ENCODE measurements around the gene DFFB. TPM values are rescaled to one million over a fixed set of nuclear protein-coding genes. Genes with fewer than 3 reads are reported as not detected.

DFFB gene
- total RNA-seq, 1 donor from 2014 or later = 6.0 TPM

DNA sequence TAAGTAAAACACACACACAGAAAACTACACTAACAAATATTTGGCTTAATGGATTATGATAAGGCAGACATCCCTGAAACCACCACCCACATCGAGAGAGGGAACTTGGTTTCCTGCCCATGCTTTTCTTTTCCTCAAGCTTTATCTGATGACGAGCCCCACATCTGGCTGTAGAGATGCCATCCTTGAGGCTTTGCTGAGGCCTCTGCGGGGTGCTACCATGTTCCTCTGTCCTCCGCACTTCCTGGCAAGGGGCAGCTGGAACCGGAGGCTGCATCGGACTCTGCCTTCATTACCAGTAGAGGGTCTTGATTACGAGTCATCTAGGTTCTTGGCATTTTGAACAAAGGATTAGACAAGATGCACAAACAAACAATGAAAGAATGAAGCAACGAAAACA is 64.5 kb downstream of the DFFB start:
- Histone ChIP-seq H3K4me3 (ENCODE audit: low read depth, low read length) (no peak overlapping the region), H3K36me3 (ENCODE audit: control insufficient read depth, insufficient read depth, low read length) (no peaks in the 10 kb centered on the region), H3K27me3 (ENCODE audit: control insufficient read depth, insufficient read depth, low read length) (no peaks in the 10 kb centered on the region)
- TF ChIP-seq, protein P1, sequence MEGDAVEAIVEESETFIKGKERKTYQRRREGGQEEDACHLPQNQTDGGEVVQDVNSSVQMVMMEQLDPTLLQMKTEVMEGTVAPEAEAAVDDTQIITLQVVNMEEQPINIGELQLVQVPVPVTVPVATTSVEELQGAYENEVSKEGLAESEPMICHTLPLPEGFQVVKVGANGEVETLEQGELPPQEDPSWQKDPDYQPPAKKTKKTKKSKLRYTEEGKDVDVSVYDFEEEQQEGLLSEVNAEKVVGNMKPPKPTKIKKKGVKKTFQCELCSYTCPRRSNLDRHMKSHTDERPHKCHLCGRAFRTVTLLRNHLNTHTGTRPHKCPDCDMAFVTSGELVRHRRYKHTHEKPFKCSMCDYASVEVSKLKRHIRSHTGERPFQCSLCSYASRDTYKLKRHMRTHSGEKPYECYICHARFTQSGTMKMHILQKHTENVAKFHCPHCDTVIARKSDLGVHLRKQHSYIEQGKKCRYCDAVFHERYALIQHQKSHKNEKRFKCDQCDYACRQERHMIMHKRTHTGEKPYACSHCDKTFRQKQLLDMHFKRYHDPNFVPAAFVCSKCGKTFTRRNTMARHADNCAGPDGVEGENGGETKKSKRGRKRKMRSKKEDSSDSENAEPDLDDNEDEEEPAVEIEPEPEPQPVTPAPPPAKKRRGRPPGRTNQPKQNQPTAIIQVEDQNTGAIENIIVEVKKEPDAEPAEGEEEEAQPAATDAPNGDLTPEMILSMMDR (IDR thresholded peaks at IDR 0.05; ENCODE audit: insufficient read depth, low read length, poor library complexity, severe bottlenecking) = no peak
- DNase-seq (ENCODE audit: low read depth) = no peak

DNA sequence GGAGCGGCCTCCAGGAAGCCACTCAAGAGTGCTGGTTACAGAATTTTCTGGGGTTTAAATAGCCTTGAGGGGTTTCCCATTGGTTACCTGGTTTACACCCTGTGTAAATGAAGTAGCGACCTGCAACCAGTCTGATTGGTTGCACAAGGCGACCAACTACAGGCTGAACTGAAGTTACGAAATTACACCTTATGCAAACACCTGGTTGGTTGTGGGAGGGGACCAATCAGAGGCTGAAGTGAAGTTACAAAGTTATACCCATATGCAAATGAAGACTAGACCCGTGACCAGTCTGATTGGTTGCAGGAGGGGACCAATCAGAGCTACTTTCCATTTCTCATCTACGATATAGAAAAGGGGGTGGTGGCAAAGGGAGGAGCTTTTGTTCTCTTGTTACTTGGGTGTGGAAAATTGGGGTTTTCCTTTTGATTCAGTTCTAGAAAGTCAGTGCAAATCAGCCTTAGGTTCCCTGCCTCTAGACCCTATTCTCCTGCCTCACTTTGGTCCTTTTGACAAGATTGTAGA is 65.0 kb downstream of the DFFB start:
- TF ChIP-seq, protein P1 (IDR thresholded peaks at IDR 0.05; ENCODE audit: insufficient read depth, low read length, poor library complexity, severe bottlenecking) = no peak
- no peak overlapping the region for H3K4me3 ChIP-seq (ENCODE audit: low read depth, low read length)
- no peak for DNase-seq (ENCODE audit: low read depth)
- no peaks in the 10 kb centered on the region for H3K27me3 ChIP-seq (ENCODE audit: control insufficient read depth, insufficient read depth, low read length)
- no peaks in the 10 kb centered on the region for H3K36me3 ChIP-seq (ENCODE audit: control insufficient read depth, insufficient read depth, low read length)

DNA sequence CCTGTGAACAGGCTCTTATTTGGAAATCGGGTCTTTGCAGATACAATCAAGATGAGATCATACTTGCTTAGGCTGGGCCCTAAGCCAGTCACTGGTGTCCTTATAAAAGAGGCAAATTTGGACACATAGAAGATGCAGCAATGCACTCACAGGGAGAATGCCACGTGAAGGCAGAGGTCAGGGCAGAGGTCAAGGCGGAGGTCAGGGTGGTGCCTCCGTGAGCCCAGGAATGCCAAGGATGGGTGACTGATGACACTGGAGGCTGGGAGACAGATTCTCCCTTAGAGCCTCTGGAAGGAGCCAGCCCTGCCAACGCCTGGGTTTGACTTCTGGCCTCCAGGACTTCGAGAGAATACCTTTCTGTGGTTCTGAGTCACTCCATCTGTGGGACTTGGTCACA is 65.6 kb downstream of the DFFB start:
- no peaks in the 10 kb centered on the region for H3K36me3 ChIP-seq (ENCODE audit: control insufficient read depth, insufficient read depth, low read length)
- DNase-seq (ENCODE audit: low read depth) = no peak
- H3K4me3 ChIP-seq (ENCODE audit: low read depth, low read length) = no peak overlapping the region
- TF ChIP-seq, protein P1 (IDR thresholded peaks at IDR 0.05; ENCODE audit: insufficient read depth, low read length, poor library complexity, severe bottlenecking) = no peak
- no peaks in the 10 kb centered on the region for H3K27me3 ChIP-seq (ENCODE audit: control insufficient read depth, insufficient read depth, low read length)

DNA sequence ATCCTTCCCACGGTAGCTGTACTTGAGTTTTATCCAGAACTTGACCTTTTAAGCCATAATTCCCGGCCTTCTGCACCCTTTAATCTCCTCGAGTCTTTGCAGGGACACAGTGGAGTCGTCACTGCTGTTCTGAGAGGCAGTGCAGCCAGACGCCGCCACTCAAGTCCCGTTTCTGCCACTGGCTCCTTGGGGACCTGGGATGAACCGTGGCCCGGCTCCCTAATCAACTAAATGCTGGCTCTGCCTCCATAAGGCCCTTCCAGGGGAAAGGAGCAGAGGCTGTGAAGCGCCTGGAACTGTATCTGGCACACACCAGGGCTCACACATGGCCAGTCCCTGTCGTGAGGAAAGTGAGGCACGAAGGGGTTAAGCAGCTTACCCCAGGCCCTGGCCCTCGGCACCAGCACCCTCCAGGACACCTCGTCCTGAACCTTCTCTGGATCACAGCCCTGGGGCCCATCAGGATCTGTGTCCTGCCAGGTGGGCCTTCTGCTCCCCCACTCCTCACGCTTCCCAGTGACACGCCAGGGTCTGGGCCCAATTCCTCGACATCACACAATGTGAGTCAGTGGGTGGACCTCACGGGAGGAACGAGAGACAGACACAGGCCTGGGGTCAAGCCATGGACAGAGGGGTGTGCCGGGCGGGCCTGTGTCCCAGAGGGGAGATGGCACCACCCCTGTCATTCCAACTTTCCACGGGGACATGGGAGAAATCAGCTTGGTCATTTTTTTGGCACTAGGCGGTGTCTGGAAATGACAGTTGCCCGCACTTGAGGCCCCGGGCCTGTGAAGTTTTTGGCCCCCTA is 66.3 kb downstream of the DFFB start:
- Histone ChIP-seq H3K27me3 (ENCODE audit: control insufficient read depth, insufficient read depth, low read length) (no peaks in the 10 kb centered on the region), H3K36me3 (ENCODE audit: control insufficient read depth, insufficient read depth, low read length) (no peaks in the 10 kb centered on the region), H3K4me3 (ENCODE audit: low read depth, low read length) (no peak overlapping the region)
- TF ChIP-seq, protein P1 (IDR thresholded peaks at IDR 0.05; ENCODE audit: insufficient read depth, low read length, poor library complexity, severe bottlenecking) = no peak
- no peak for DNase-seq (ENCODE audit: low read depth)

DNA sequence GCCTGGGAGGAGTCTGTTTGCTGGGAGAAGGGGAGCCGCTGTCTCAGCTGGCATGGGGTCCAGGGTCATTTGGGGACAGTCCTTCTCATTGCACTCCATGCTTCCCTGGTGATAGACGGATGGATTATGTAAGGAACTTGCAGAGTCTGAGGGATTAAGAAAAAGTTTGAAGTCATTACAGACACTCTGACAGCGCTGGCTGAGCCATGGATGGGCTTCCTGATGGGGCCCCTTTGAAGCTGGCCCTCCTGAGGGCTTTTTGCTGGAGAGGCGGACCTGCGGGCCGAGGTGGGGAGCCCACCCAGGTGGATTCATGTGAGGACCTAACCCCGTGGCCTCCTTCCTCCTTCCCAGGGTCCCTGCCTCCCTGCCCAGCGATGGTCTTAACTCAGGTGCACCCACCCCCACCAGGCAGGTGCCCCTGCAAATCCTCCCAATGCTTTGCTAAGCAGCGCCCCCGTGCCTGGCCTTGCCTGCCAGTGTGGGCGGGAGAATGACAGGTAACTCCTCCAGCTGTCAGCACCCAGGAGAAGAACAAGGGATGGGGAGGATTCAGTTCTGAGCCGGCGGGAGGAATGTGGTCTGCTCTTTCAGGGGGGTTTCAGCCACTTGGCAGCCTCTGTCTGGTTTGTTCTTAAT is 67.0 kb downstream of the DFFB start:
- H3K27me3 ChIP-seq (ENCODE audit: control insufficient read depth, insufficient read depth, low read length) = no peaks in the 10 kb centered on the region
- TF ChIP-seq, protein P1 (IDR thresholded peaks at IDR 0.05; ENCODE audit: insufficient read depth, low read length, poor library complexity, severe bottlenecking) = no peak
- H3K36me3 ChIP-seq (ENCODE audit: control insufficient read depth, insufficient read depth, low read length) = no peaks in the 10 kb centered on the region
- H3K4me3 ChIP-seq (ENCODE audit: low read depth, low read length) = no peak overlapping the region
- no peak for DNase-seq (ENCODE audit: low read depth)

All from kidney epithelial cell (primary cell).